ENCODE data around the gene ZNF768.
A peak's percentile ranks its signal among the peaks of the same experiment; 100 is the strongest.
"Not testable (repeated sequence)": the region's sequence is repeated elsewhere in the genome, so short reads cannot be mapped to it uniquely, and the experiment has no call there.

Gene ZNF768

GRCh38 chr16:30556125-30556473, 29.7 kb upstream of the ZNF768 start:
- no peak overlapping the region for H3K4me3 ChIP-seq (ENCODE audit: low read depth, low read length)

GRCh38 chr16:30555315-30556124, 29.2 kb upstream of the ZNF768 start:
- H3K4me3 ChIP-seq (ENCODE audit: low read depth, low read length) = no peak overlapping the region

- no peak overlapping the region for H3K4me3 ChIP-seq (ENCODE audit: low read depth, low read length)
These were observed 28.4 kb upstream of the ZNF768 start for GRCh38 chr16:30554557-30555314.

- H3K4me3 ChIP-seq (ENCODE audit: low read depth, low read length) = no peak overlapping the region
These were observed 27.1 kb upstream of the ZNF768 start for GRCh38 chr16:30553393-30553899.

GRCh38 chr16:30552956-30553355, 26.6 kb upstream of the ZNF768 start:
- H3K4me3 ChIP-seq (ENCODE audit: low read depth, low read length) = no peak overlapping the region

GRCh38 chr16:30551781-30552180, 25.4 kb upstream of the ZNF768 start:
- no peak overlapping the region for H3K4me3 ChIP-seq (ENCODE audit: low read depth, low read length)

GRCh38 chr16:30548416-30549253, 22.3 kb upstream of the ZNF768 start:
- H3K4me3 ChIP-seq (ENCODE audit: low read depth, low read length) = no peak overlapping the region

GRCh38 chr16:30546115-30546514, 19.7 kb upstream of the ZNF768 start:
- no peak overlapping the region for H3K4me3 ChIP-seq (ENCODE audit: low read depth, low read length)

- no peak overlapping the region for H3K4me3 ChIP-seq (ENCODE audit: low read depth, low read length)
These were observed 16.7 kb upstream of the ZNF768 start for GRCh38 chr16:30543067-30543466.

- no peak overlapping the region for H3K4me3 ChIP-seq (ENCODE audit: low read depth, low read length)
These were observed 15.3 kb upstream of the ZNF768 start for GRCh38 chr16:30541502-30542329.

GRCh38 chr16:30540916-30541464, 14.6 kb upstream of the ZNF768 start:
- not testable (repeated sequence) for H3K4me3 ChIP-seq (ENCODE audit: low read depth, low read length)

GRCh38 chr16:30539986-30540526, 13.7 kb upstream of the ZNF768 start:
- H3K4me3 ChIP-seq (ENCODE audit: low read depth, low read length) = not testable (repeated sequence)

- H3K4me3 ChIP-seq (ENCODE audit: low read depth, low read length) = no peak overlapping the region
These were observed 12.9 kb upstream of the ZNF768 start for GRCh38 chr16:30539000-30539964.

GRCh38 chr16:30536391-30537024, 10.1 kb upstream of the ZNF768 start:
- H3K4me3 ChIP-seq (ENCODE audit: low read depth, low read length) = not testable (repeated sequence)

GRCh38 chr16:30535777-30536190, 9.4 kb upstream of the ZNF768 start:
- peak overlapping the region; percentile 70 for H3K4me3 ChIP-seq (ENCODE audit: low read depth, low read length)

- H3K4me3 ChIP-seq (ENCODE audit: low read depth, low read length) = peak overlapping the region; percentile 70
These were observed 8.9 kb upstream of the ZNF768 start for GRCh38 chr16:30535106-30535776.

GRCh38 chr16:30534368-30535105, 8.2 kb upstream of the ZNF768 start, which contains the start of gene ZNF747:
ZNF747 (minus strand) TSS chr16:30534858; CDS start chr16:30534679, 179 bp downstream.
- H3K4me3 ChIP-seq (ENCODE audit: low read depth, low read length) = peak within 1 kb of the TSS; percentile 70
